ENCODE results near the gene MEF2A. TPM values are rescaled to one million over a fixed set of nuclear protein-coding genes. Genes with fewer than 3 reads are reported as not detected.
A peak's percentile ranks its signal among the peaks of the same experiment; 100 is the strongest.

Gene MEF2A
- total and polyA plus RNA-seq, 9 of the 15 experiments (the other 6 are each of a cell fraction or from before 2014, with no cell fraction given), result 1.6 to 18.7 (median 8.7) TPM

DNA sequence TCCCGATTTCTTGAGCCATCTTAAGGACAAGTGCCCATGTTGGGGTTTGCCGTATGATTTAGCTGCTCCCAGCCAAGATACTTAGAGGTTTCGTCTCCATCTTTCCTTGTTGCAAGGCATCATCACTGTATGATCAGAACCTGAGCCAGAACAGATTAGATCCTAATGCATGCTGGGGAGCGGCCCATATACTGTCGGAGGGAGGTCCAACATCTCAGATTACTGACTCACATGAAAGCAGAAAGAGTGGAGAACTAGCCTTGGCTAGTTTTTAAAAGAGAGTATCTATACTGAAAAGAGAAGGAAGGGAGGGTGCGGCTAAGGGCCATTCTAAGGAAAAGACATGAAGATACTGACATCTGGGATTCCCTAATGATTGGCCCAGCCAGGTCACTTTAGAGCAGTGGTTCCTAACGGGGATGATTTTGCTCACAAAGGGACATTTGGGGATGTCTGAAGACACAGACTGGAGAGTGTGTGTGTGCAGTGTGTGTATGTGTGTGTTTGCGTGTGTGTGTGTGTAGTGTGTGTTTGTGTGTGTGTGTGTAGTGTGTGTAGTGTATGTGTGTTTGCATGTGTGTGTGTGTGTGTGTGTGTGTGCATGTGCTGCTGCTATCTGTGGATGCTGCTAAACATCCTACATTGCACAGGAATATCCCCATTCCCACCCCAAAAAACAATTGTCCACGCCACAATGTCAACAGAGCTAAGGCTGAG is 179.7 kb downstream of the MEF2A start:
- no peak for FAIRE-seq
- TF ChIP-seq ZBTB8A (IDR thresholded peaks at IDR 0.05; ENCODE audit: partially characterized antibody) (no peak), DDX20 (tag; IDR thresholded peaks at IDR 0.05; ENCODE audit: low read depth) (no peak), NCOA4 (IDR thresholded peaks at IDR 0.05; ENCODE audit: partially characterized antibody) (no peak), NEUROD1 (IDR thresholded peaks at IDR 0.05; ENCODE audit: borderline replicate concordance, low read depth, low read length, partially characterized antibody) (no peak)
- TF ChIP-seq, protein P1, sequence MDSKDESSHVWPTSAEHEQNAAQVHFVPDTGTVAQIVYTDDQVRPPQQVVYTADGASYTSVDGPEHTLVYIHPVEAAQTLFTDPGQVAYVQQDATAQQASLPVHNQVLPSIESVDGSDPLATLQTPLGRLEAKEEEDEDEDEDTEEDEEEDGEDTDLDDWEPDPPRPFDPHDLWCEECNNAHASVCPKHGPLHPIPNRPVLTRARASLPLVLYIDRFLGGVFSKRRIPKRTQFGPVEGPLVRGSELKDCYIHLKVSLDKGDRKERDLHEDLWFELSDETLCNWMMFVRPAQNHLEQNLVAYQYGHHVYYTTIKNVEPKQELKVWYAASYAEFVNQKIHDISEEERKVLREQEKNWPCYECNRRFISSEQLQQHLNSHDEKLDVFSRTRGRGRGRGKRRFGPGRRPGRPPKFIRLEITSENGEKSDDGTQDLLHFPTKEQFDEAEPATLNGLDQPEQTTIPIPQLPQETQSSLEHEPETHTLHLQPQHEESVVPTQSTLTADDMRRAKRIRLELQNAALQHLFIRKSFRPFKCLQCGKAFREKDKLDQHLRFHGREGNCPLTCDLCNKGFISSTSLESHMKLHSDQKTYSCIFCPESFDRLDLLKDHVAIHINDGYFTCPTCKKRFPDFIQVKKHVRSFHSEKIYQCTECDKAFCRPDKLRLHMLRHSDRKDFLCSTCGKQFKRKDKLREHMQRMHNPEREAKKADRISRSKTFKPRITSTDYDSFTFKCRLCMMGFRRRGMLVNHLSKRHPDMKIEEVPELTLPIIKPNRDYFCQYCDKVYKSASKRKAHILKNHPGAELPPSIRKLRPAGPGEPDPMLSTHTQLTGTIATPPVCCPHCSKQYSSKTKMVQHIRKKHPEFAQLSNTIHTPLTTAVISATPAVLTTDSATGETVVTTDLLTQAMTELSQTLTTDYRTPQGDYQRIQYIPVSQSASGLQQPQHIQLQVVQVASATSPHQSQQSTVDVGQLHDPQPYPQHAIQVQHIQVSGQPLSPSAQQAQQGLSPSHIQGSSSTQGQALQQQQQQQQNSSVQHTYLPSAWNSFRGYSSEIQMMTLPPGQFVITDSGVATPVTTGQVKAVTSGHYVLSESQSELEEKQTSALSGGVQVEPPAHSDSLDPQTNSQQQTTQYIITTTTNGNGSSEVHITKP (IDR thresholded peaks at IDR 0.05; ENCODE audit: partially characterized antibody), result peak; percentile 57
- Histone ChIP-seq H4K20me1 (replicated peaks; ENCODE audit: control insufficient read depth, insufficient read depth, low read length) (no peaks in the 10 kb centered on the region), H3K4me1 (replicated peaks in 1 of 2; ENCODE audit: control insufficient read depth in 2 of 2, insufficient read depth in 2 of 2, low read length in 2 of 2) (no peaks in the 10 kb centered on the region), H3K9me3 (replicated peaks; ENCODE audit: control insufficient read depth, insufficient read depth, low read depth, low read length) (no peaks in the 10 kb centered on the region), H3K4me3 (no peak overlapping the region), H3K27ac (ENCODE audit: extremely low read depth, low read depth, low read length) (no peak overlapping the region), H3K27me3 (ENCODE audit: control insufficient read depth in 2 of 2, insufficient read depth in 2 of 2, low read length in 2 of 2) (peaks cover 7 to 30% of the 10 kb centered on the region in 2 experiments; a peak in 4 of 5 replicates), H2AFZ (ENCODE audit: low read depth, low read length) (no peak overlapping the region; the same call in 1 of the 2 replicates), H3K9ac (ENCODE audit: insufficient read depth in 1 of 2, low read depth in 2 of 2, low read length in 2 of 2) (no peak overlapping the region), H3K4me2 (ENCODE audit: insufficient read depth, low read length) (no peak overlapping the region), H3K36me3 (ENCODE audit: control insufficient read depth, insufficient read depth, low read length) (no peaks in the 10 kb centered on the region), H3K79me2 (ENCODE audit: control insufficient read depth, insufficient read depth, low read length) (no peaks in the 10 kb centered on the region), H3K9me1 (ENCODE audit: control insufficient read depth, insufficient read depth, low read length) (no peaks in the 10 kb centered on the region)
- BruUV-seq (replicated peaks), result no TSS peak
- in situ Hi-C loops (cut with MboI) (loop anchor here (25.0 kb wide), 1 partner anchor 458 kb away; no protein-coding TSS in a partner anchor), intact Hi-C loops (cut with micrococcal nuclease) (no loop called here)
- ChIA-PET POLR2A (no interaction called here), CTCF (ENCODE audit: low intra/inter-chr PET ratio) (no interaction called here)
- WGBS (ENCODE audit: insufficient coverage, low coverage, missing lambda C conversion rate), result 4% methylated on average over 9 of the region's 9 CpGs
- no peak for ATAC-seq
- DNase-seq (ENCODE audit: extremely low read depth in 1 of 4, low spot score in 3 of 4), result no peak

Measured in K562 (cell line).